HS-27A (cell line): ENCODE measurements around the gene MRPL23.
"Not testable (repeated sequence)": the region's sequence is repeated elsewhere in the genome, so short reads cannot be mapped to it uniquely, and the experiment has no call there.

Experiments
- DNase-seq: peaks from one replicate; pipeline ENCODE4 v3.0.0-alpha.2; 2012; ENCODE audit warnings: low read depth, missing footprints

Gene MRPL23

DNA sequence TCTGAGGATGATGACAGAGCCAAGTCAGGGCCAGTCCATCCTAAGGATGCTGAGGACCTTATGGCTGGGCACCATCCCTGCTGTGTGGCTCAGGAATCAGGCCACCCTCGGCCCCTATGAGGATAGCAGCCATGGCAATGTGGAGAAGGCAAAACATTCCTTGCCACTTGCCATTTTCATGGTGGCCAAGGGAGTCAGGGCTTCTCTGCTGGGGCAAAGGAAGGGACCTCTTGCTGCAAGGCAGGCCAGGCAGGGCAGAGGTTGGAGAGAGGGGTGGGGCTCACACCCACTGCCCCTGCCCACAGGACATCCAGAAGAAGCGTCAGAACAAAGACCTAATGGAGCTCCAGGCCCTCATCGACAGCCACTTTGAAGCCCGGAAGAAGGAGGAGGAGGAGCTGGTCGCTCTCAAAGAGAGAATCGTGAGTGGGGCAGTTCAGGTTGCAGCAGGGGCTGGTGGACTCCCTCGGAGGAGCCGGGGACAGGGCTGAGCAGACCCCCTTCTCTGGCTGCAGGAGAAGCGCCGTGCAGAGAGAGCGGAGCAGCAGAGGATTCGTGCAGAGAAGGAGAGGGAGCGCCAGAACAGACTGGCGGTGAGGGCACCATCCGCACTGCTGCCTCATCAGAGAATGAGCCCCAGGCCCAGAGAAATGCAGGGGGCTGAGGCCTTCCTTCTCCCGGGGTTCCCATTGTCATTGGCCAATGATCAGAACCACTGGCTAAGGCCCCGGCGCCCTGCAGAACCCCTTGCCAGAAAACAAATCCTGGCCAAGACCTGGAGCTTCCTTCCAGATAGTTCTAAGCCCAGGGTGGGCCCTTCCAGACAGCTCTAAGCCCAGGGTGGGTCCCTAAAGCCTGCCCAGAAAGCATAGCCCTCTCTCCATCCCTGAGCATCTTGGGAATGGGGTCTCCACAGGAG lies 13.5 kb upstream of the MRPL23 start:
- DNase-seq = no peak

GRCh38 chr11:1934335-1935155 lies 12.6 kb upstream of the MRPL23 start:
- DNase-seq = no peak

- no peak for DNase-seq
These were observed 11.7 kb upstream of the MRPL23 start for GRCh38 chr11:1935156-1936071.

GRCh38 chr11:1936072-1936780 lies 10.9 kb upstream of the MRPL23 start:
- DNase-seq = no peak

GRCh38 chr11:1936781-1937615 lies 10.1 kb upstream of the MRPL23 start:
- DNase-seq = no peak

DNA sequence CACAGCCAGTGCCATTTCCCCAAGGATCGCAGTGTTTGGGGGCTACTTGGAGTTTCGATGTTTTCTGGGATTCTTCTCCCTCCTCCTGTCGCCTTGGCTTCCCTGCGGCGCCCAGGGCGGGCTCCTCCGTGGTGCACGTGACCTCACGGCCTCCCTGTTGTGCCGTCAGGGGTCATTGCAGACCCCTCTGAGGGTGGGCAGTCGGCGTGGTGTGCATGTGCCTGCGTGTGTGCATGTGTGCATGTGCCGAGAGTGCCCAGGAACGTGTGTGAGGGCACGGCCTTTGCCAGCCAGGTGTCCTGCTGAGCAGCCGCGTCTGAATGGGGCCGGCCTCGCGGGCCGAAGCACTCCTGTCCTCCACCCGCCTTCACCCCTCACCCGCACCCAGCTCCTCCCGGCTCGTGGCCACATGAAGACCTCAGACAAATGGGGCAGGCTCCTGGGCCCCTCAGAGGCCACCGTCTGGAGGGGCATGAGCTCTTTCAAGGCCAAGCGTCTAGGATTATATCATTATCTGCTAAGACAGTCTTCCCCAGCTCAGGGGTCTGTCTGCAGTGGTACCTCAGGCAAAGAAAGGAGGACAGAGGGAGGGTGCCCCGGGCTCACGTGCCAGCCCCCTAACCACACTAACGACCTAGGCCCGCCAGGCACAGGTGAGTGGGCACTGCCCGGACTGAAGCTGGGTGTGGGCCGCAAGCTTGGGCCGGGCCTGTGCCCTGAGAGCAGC lies 9.4 kb upstream of the MRPL23 start:
- DNase-seq = no peak

DNA sequence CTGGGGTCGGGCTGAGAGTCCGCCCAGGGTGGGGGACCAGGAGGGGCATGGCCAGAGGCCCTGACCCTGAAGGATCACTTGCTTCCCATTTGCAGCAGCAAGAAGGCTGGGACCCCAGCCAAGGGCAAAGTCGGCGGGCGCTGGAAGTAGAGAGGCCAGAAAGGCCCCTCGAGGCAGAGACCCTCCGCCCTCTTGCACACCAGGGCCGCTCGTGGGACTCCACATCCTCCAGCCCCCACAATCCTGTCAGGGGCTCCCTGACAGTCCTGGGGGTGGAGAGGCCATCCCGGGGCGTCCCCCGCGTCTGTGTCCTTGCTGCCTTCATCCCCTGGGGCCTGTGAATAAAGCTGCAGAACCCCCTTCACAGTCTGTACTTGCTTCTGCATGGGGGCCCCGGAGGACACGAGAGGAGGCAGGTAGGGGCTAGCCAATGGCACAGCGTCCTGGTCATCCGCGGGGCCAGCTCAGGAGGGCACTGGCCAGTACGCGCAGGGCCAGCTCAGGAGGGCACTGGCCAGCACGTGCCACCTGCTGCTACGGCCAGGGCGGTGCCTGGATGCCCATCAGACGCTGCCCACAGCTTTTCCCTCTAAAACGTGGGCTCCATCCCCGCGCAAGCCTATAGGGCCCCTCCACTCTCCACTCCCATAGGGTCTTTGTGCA lies 8.7 kb upstream of the MRPL23 start:
- DNase-seq = no peak

DNA sequence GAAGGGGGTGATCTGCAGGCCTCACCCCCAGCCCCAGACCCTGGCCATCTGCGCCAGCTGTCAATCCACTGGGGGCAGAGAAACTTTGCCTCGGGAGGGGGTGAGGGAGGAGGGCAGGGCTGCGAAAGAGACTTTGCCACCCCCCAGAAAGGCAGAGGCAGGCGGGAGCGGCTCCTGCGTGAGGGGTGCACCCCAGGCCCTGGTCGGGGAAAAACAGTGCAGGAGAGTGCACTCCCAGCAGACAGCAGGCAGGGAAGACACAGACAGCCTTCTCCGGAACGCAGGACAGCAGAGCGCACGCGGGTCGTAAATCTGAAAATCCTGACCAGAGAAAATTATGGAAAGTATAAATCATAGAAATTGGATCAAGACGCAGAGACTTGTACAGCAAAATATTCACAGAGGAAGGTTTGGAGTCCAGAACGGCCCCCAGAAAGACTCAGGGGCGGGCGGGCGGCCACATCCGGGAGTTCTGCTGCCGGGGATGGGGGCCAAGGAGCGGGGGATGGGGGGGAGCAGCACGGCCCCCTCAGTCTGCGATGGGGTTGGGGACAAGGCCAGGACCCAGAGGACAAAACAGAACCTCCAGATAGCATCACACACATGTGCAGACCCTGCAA lies 8.0 kb upstream of the MRPL23 start:
- no peak for DNase-seq

- DNase-seq = not testable (repeated sequence)
These were observed 7.3 kb upstream of the MRPL23 start for GRCh38 chr11:1939788-1940187.

GRCh38 chr11:1942558-1943260 lies 4.4 kb upstream of the MRPL23 start:
- DNase-seq = no peak

- no peak for DNase-seq
These were observed 3.6 kb upstream of the MRPL23 start for GRCh38 chr11:1943576-1943975.

- DNase-seq = peak; percentile 38
These were observed 3.2 kb upstream of the MRPL23 start for GRCh38 chr11:1943977-1944376.

DNA sequence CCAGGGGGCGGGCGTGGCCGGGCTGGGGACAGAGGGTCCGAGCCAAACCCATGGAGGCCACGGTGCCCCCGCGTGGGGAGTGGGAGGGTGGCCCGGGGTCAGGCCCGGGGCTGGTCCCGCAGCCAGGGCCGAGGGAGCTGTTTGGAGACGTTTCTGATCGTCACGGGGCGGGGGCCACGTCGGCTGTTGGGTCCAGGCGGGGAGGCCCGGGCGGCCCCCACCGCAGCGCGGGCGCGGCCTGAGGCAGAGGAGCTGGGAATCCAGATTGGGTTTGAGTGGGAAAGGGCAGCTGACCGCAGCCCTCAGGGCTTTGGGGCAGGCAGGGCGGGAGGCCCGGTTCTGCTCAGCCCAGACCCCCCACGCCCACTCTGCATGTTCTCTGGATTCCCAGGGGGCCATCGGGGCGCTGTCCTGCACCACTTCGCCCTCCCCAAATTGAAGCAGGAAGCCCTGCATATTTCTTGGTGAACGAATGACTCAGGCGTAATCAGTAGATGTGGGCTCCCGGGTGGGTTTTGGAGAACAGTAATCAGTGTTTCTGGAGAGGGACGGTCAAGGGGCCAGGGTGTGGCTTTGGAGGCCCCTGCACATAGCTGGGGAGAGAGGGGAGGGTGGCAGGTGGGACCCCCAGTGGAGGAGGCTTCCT lies 583 bp downstream of the MRPL23 start:
- DNase-seq = no peak

- DNase-seq = no peak
These were observed 1.3 kb downstream of the MRPL23 start for GRCh38 chr11:1948389-1948788.

DNA sequence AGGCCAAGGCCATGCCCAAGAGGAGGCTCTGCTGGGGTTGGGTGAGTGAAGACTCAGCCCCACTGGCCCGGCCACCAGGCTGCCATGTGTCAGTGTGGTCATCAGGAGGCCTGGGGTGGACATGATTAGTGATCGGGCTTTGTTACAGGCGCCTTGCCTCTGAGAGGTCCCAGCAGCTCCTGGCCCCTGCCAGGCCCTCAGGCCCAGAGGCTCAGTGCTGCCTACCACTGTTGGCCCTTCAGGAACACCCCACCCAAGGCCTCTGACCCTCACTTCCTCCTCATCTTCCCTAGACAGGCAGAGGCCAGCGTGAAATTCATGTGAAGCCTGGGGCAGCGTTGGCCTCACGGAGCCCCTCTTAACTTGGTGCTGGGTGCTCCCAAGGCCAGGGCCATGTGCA lies 2.2 kb downstream of the MRPL23 start:
- DNase-seq = no peak

GRCh38 chr11:1949922-1950321 lies 2.8 kb downstream of the MRPL23 start:
- DNase-seq = no peak

- DNase-seq = no peak
These were observed 5.8 kb downstream of the MRPL23 start for GRCh38 chr11:1952806-1953482.
